Liver (tissue), 3 donors: Measurements from ENCODE around the gene NHERF1.
A peak's percentile ranks its signal among the peaks of the same experiment; 100 is the strongest.

Experiments
- CTCF ChIP-seq: fragments of 150-350 bp; IDR thresholded peaks from 2 replicates; pipeline ENCODE4 v1.5.1; 2017; ENCODE audit warnings: improper control_type of control experiment, low read depth, low read length; ENCODE audit not compliant: missing input control
- RAD21 ChIP-seq, 2 donors: IDR thresholded peaks; 2 replicates each; pipeline ENCODE4 v1.6.1; 2016; ENCODE audit warnings: antibody characterized with exemption in 2 of 2, mild to moderate bottlenecking in 2 of 2
- REST ChIP-seq: IDR thresholded peaks from 2 replicates; pipeline ENCODE4 v1.6.1; 2016; ENCODE audit warnings: antibody characterized with exemption, mild to moderate bottlenecking
- YY1 ChIP-seq: IDR thresholded peaks from 2 replicates; pipeline ENCODE4 v1.6.1; 2016; ENCODE audit warnings: antibody characterized with exemption, mild to moderate bottlenecking
- donor health status: healthy.
- donor health status: healthy.

DNA sequence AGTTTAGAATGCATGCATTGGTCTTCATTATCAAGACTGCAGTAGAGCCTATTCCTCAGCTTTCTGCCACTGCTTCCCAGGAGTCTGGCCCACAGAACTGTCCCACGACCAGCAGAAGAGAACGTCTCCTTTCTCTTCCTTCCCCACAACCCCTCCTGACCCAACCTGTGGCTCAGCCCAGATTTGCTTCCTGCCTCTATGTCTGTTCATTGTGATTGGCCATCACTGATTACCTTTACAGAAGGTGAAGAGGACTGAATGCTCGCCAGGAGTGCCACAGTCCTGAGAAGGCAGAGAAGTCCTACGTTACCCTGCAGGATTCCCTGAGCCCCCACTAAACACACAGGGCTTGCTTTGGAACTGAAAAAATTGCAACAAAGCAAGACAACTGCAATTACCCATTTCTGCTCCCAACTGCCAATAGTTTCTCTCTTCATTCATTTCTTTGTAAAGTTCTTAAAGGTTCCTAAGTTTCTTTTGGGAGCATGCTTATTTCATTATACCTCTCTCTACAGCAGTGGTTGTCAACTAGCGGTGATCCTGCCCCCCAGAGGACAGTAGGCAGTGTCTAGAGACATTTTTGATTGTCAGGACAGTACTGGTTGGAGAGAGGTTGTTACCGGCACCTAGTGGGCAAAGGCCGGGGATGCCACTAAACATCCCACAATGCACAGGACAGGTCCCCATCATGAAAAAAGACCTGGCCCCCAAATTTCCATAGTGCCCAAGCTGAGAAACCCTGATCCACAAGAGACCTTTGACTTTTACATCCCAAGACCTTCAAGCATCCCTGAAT is 32.2 kb downstream of the NHERF1 start:
- TF ChIP-seq CTCF (peak; percentile 60), RAD21 (IDR thresholded peaks at IDR 0.05) (peak; percentile 84 to 88), REST (no peak), YY1 (no peak)
